ENCODE measurements around the gene RAMP3.

DNA sequence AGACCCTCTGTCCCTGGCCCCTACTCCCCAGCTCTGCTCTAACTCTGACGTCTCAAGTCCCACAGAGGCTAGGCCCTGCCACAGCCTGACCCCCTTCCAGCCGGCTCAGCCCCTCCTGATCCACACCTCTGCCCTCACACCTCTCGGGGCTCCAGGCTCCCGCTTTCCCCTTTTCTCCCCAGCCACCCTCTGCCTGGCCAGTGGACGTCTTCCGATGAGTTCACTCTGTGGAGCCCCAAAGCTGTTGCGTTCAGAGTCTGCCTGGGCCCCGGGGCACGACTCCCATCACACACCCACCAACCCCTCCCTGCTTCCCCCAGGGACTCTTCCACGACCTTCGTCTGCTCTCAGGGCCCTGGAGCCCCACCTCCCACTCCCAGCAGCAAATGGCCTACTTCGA lies 27.7 kb upstream of the RAMP3 start:
- TF ChIP-seq, protein P1, sequence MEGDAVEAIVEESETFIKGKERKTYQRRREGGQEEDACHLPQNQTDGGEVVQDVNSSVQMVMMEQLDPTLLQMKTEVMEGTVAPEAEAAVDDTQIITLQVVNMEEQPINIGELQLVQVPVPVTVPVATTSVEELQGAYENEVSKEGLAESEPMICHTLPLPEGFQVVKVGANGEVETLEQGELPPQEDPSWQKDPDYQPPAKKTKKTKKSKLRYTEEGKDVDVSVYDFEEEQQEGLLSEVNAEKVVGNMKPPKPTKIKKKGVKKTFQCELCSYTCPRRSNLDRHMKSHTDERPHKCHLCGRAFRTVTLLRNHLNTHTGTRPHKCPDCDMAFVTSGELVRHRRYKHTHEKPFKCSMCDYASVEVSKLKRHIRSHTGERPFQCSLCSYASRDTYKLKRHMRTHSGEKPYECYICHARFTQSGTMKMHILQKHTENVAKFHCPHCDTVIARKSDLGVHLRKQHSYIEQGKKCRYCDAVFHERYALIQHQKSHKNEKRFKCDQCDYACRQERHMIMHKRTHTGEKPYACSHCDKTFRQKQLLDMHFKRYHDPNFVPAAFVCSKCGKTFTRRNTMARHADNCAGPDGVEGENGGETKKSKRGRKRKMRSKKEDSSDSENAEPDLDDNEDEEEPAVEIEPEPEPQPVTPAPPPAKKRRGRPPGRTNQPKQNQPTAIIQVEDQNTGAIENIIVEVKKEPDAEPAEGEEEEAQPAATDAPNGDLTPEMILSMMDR (IDR thresholded peaks at IDR 0.05) = no peak
- no peak for TF ChIP-seq EZH2 (IDR thresholded peaks at IDR 0.05; ENCODE audit: borderline replicate concordance, insufficient read depth, low read depth, low read length, poor library complexity, severe bottlenecking)

All from B cell (primary cell).